ENCODE measurements around the gene CACNG3.

Gene CACNG3

DNA sequence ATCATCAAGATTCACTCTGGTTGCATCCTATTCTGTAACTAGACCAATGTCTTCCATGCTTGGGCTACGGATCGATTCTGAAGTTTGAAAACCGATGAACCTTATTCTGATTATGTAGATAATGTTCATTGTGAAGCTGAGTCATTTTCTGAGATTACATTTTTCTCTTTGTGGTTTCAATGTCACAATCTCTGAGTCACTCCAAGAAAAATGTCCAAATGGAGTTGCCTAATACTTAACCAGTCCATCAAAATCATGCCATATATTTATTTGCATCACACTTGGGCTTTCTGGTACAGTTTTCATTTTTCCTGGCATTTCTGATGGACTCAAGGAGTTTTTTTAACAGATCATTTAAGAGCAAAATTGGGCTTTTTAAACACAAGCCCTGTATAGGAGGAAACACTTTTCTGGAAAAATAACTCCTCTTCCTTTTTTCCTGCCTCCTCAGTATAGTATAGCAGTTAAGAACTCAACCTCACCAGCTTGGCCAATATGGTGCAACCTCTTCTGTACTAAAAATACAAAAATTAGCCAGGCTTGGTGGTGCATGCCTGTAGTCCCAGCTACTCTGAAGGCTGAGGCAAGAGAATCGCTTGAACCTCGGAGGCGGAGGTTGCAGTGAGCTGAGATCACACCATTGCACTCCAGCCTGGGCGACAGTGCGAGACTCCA is 17.5 kb downstream of the CACNG3 start:
- H3K4me2 ChIP-seq: no peak overlapping the region
- H3K4me1 ChIP-seq: no peaks in the 10 kb centered on the region
- H3K27ac ChIP-seq: no peak overlapping the region
- H4K20me1 ChIP-seq: no peaks in the 10 kb centered on the region
- H3K9ac ChIP-seq: no peak overlapping the region
- no peak for TF ChIP-seq Cebpa-rat (IDR thresholded peaks at IDR 0.05)
- no peaks in the 10 kb centered on the region for H3K9me3 ChIP-seq
- no peaks in the 10 kb centered on the region for H3K36me3 ChIP-seq
- no peak overlapping the region for H3K4me3 ChIP-seq
- no peaks in the 10 kb centered on the region for H3K27me3 ChIP-seq

DNA sequence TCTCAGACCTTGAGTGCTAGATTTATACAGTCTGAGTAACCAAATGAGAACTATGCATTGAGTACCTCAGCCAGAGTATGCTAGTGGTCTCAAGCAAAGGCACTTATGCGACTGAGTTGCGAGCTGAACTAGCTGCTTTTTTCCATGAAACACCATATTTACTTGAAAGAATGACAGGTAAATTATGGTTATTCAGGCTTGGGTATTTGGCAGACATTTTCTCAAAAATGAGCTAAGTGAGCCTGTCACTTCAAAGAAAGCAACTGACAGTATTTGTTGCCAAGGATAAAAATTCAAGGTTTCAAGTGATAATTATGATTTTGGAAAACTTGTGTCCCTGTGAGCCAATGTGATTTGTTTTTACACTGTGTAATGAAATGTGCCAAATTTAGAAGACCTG is 19.3 kb downstream of the CACNG3 start:
- Histone ChIP-seq H3K4me1 (no peaks in the 10 kb centered on the region), H3K36me3 (no peaks in the 10 kb centered on the region), H3K9ac (no peak overlapping the region), H3K27me3 (no peaks in the 10 kb centered on the region), H3K4me3 (no peak overlapping the region), H4K20me1 (no peaks in the 10 kb centered on the region), H3K4me2 (no peak overlapping the region), H3K27ac (no peak overlapping the region), H3K9me3 (no peaks in the 10 kb centered on the region)
- TF ChIP-seq Cebpa-rat (IDR thresholded peaks at IDR 0.05): no peak

DNA sequence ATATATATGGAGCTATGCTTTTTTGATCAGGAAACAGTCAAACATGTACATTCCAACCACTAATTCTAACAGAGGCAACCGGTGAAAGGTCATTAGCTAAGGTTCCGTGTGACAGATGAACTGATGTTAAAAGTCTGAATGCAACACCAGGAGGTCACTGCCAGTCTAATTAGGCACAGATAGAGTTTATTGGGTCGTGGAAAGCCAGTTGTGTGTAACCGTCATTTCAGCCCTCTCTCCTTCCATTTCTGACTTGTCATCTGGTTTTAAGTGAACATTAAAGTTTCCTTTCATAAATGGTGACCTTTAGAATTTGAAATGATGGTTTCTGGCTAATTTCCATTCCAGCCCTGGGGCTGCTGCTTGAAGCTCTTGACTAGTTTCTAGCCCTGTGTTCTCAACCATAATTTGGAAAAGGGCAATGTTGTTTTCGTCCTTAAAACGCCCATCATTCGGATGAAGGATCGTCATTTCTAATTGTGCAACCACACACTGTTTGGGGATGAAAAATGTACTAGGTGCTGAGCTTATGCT is 23.9 kb downstream of the CACNG3 start:
- H3K9me3 ChIP-seq: no peaks in the 10 kb centered on the region
- no peaks in the 10 kb centered on the region for H3K27me3 ChIP-seq
- no peak overlapping the region for H3K9ac ChIP-seq
- no peak overlapping the region for H3K4me3 ChIP-seq
- H4K20me1 ChIP-seq: no peaks in the 10 kb centered on the region
- no peaks in the 10 kb centered on the region for H3K36me3 ChIP-seq
- no peak overlapping the region for H3K27ac ChIP-seq
- TF ChIP-seq Cebpa-rat (IDR thresholded peaks at IDR 0.05): no peak
- H3K4me2 ChIP-seq: no peak overlapping the region
- H3K4me1 ChIP-seq: no peaks in the 10 kb centered on the region

DNA sequence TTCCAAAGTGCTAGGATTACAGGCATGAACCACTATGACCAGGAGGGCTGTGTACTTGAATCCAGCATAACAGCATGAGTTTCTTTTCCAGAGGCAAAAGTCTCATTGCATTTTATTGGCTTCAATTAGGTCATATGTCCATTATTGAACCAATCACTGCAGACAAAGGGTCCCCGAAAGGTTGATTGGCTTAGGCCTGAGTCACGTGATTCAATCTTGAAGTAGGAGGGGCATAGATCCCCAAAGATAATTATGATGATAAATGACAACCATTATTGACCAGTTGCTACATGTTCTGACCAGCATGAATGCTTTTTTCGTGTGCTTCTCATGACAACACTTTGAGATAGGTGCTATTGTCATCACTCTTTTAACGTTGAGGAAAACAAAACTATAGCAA is 25.3 kb downstream of the CACNG3 start:
- H3K9me3 ChIP-seq: no peaks in the 10 kb centered on the region
- H3K4me2 ChIP-seq: no peak overlapping the region
- no peaks in the 10 kb centered on the region for H3K27me3 ChIP-seq
- H3K36me3 ChIP-seq: no peaks in the 10 kb centered on the region
- no peak overlapping the region for H3K9ac ChIP-seq
- no peaks in the 10 kb centered on the region for H3K4me1 ChIP-seq
- no peak for TF ChIP-seq Cebpa-rat (IDR thresholded peaks at IDR 0.05)
- H4K20me1 ChIP-seq: no peaks in the 10 kb centered on the region
- H3K4me3 ChIP-seq: no peak overlapping the region
- no peak overlapping the region for H3K27ac ChIP-seq

- no peak overlapping the region for H3K9ac ChIP-seq
- H3K4me2 ChIP-seq: no peak overlapping the region
- H3K4me3 ChIP-seq: no peak overlapping the region
- no peaks in the 10 kb centered on the region for H3K36me3 ChIP-seq
- H3K27me3 ChIP-seq: no peaks in the 10 kb centered on the region
- no peak overlapping the region for H3K27ac ChIP-seq
- TF ChIP-seq Cebpa-rat (IDR thresholded peaks at IDR 0.05): no peak
- H3K9me3 ChIP-seq: no peaks in the 10 kb centered on the region
- no peaks in the 10 kb centered on the region for H4K20me1 ChIP-seq
- no peaks in the 10 kb centered on the region for H3K4me1 ChIP-seq
These were observed 26.0 kb downstream of the CACNG3 start for GRCh38 chr16:24282141-24282540.

GRCh38 chr16:24286741-24287405 is 30.7 kb downstream of the CACNG3 start:
- no peak overlapping the region for H3K4me2 ChIP-seq
- H3K4me3 ChIP-seq: no peak overlapping the region
- no peak for TF ChIP-seq Cebpa-rat (IDR thresholded peaks at IDR 0.05)
- no peak overlapping the region for H3K9ac ChIP-seq
- H3K27me3 ChIP-seq: no peaks in the 10 kb centered on the region
- no peaks in the 10 kb centered on the region for H3K36me3 ChIP-seq
- no peaks in the 10 kb centered on the region for H4K20me1 ChIP-seq
- H3K9me3 ChIP-seq: no peaks in the 10 kb centered on the region
- H3K4me1 ChIP-seq: no peaks in the 10 kb centered on the region
- no peak overlapping the region for H3K27ac ChIP-seq

- no peak for TF ChIP-seq Cebpa-rat (IDR thresholded peaks at IDR 0.05)
- Histone ChIP-seq H4K20me1 (no peaks in the 10 kb centered on the region), H3K4me3 (no peak overlapping the region), H3K4me2 (no peak overlapping the region), H3K4me1 (no peaks in the 10 kb centered on the region), H3K36me3 (no peaks in the 10 kb centered on the region), H3K9me3 (no peaks in the 10 kb centered on the region), H3K27ac (no peak overlapping the region), H3K9ac (no peak overlapping the region), H3K27me3 (no peaks in the 10 kb centered on the region)
These were observed 32.4 kb downstream of the CACNG3 start for GRCh38 chr16:24288516-24288915.

GRCh38 chr16:24289166-24289700 is 33.1 kb downstream of the CACNG3 start:
- Histone ChIP-seq H3K9ac (no peak overlapping the region), H3K4me1 (no peaks in the 10 kb centered on the region), H3K36me3 (no peaks in the 10 kb centered on the region), H3K4me2 (no peak overlapping the region), H4K20me1 (no peaks in the 10 kb centered on the region), H3K9me3 (no peaks in the 10 kb centered on the region), H3K4me3 (no peak overlapping the region), H3K27ac (no peak overlapping the region), H3K27me3 (no peaks in the 10 kb centered on the region)
- TF ChIP-seq Cebpa-rat (IDR thresholded peaks at IDR 0.05): no peak

DNA sequence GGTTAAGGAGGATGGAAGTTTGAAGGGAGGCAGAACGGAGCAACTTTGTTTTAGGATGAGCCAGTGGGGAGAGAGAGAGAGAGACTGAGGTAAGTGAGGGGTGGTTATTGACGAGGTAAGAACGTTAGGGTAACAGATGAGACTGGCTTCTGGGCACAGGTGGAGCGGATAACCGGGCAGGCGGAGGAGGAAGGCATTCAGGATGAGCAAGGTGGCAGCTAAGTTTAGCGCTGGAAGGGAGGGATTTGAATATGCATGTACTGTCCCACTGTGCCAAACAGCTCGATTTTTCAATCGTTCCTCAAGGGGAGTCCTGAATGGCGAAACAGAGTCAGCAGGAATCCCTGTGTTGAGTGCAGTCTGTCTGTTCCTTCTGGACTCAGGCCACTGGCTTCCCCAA is 35.8 kb downstream of the CACNG3 start:
- H3K9me3 ChIP-seq: no peaks in the 10 kb centered on the region
- no peak for TF ChIP-seq Cebpa-rat (IDR thresholded peaks at IDR 0.05)
- H4K20me1 ChIP-seq: no peaks in the 10 kb centered on the region

DNA sequence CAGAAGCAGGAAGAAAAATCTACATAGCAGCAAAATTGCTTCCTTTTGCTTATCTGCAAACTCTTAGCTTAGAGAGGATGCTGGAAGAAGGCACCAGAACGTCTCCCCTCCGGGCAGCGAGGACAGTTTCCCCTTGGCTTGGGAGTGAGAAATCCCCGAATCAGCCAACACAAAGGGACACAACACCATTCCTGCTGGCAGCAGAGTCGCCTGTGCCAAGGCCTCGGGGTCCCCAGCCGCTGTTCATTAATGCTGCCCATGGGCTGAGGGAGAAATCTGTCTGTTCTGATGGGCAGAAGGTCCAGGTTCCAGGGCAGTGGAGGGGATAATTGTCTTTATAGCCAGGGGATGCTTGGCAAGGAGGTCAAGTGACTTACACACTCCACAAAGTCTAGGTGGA is 38.0 kb downstream of the CACNG3 start:
- Histone ChIP-seq H3K9me3 (no peaks in the 10 kb centered on the region), H3K9ac (no peak overlapping the region), H4K20me1 (no peaks in the 10 kb centered on the region), H3K4me3 (no peak overlapping the region), H3K27me3 (no peaks in the 10 kb centered on the region), H3K36me3 (no peaks in the 10 kb centered on the region), H3K27ac (no peak overlapping the region), H3K4me2 (no peak overlapping the region), H3K4me1 (no peaks in the 10 kb centered on the region)
- no peak for TF ChIP-seq Cebpa-rat (IDR thresholded peaks at IDR 0.05)

More for the DNA sequence above, 35.8 kb downstream of the CACNG3 start:
- Histone ChIP-seq H3K36me3 (no peaks in the 10 kb centered on the region), H3K27me3 (no peaks in the 10 kb centered on the region), H3K27ac (no peak overlapping the region), H3K4me3 (no peak overlapping the region), H3K4me2 (no peak overlapping the region), H3K4me1 (no peaks in the 10 kb centered on the region), H3K9ac (no peak overlapping the region)

Measured in BLaER1 (cell line).